GM18511 (cell line): ENCODE measurements around the gene DTNB.
"Not testable (repeated sequence)": the region's sequence is repeated elsewhere in the genome, so short reads cannot be mapped to it uniquely, and the experiment has no call there.

Experiments
- ATAC-seq: cut with Tn5 transposase; IDR thresholded peaks from one replicate; pipeline ENCODE4 v1.9.1; 2021; ENCODE audit warnings: mild to moderate bottlenecking, moderate library complexity; ENCODE audit not compliant: unreplicated experiment

The DTNB gene

GRCh38 chr2:25684577-25685473 is 11.4 kb upstream of the DTNB start:
- no peak for ATAC-seq

GRCh38 chr2:25682082-25682481 is 8.7 kb upstream of the DTNB start:
- ATAC-seq: no peak

GRCh38 chr2:25677877-25678276 is 4.5 kb upstream of the DTNB start:
- ATAC-seq: no peak

- ATAC-seq: no peak
Observed at GRCh38 chr2:25674077-25674362, 643 bp upstream of the DTNB start.

- ATAC-seq: peak; percentile 75
Observed at GRCh38 chr2:25672494-25673299, 680 bp downstream of the DTNB start.

GRCh38 chr2:25671622-25672021 is 1.8 kb downstream of the DTNB start:
- no peak for ATAC-seq

- ATAC-seq: no peak
Observed at GRCh38 chr2:25669520-25669919, 3.9 kb downstream of the DTNB start.

- ATAC-seq: no peak
Observed at GRCh38 chr2:25666218-25666617, 7.2 kb downstream of the DTNB start.

GRCh38 chr2:25665429-25665828 is 7.9 kb downstream of the DTNB start:
- not testable (repeated sequence) for ATAC-seq

- no peak for ATAC-seq
Observed at GRCh38 chr2:25664965-25665307, 8.4 kb downstream of the DTNB start.

- no peak for ATAC-seq
Observed at GRCh38 chr2:25664183-25664964, 9.0 kb downstream of the DTNB start.

- no peak for ATAC-seq
Observed at GRCh38 chr2:25655316-25655715, 18.1 kb downstream of the DTNB start.

- no peak for ATAC-seq
Observed at GRCh38 chr2:25654801-25655200, 18.6 kb downstream of the DTNB start.

- ATAC-seq: no peak
Observed at GRCh38 chr2:25651782-25652455, 21.5 kb downstream of the DTNB start.

GRCh38 chr2:25651066-25651465 is 22.3 kb downstream of the DTNB start:
- ATAC-seq: no peak

- no peak for ATAC-seq
Observed at GRCh38 chr2:25650256-25650655, 23.1 kb downstream of the DTNB start.

GRCh38 chr2:25649786-25650185 is 23.6 kb downstream of the DTNB start:
- ATAC-seq: no peak

- ATAC-seq: no peak
Observed at GRCh38 chr2:25642298-25642697, 31.1 kb downstream of the DTNB start.

- no peak for ATAC-seq
Observed at GRCh38 chr2:25639696-25640095, 33.7 kb downstream of the DTNB start.

GRCh38 chr2:25639131-25639530 is 34.2 kb downstream of the DTNB start:
- no peak for ATAC-seq

GRCh38 chr2:25635797-25636196 is 37.6 kb downstream of the DTNB start:
- ATAC-seq: no peak
